HEK293T (cell line): Measurements from ENCODE around the gene MCOLN3.

Experiments used
- FOXK2 ChIP-seq: fragments of 450-650 bp; IDR thresholded peaks from 2 replicates; pipeline ENCODE4 v1.6.1; 2016; ENCODE audit warnings: mild to moderate bottlenecking
- HDGF ChIP-seq: fragments of 450-650 bp; IDR thresholded peaks from 2 replicates; pipeline ENCODE4 v1.6.1; 2017; ENCODE audit warnings: antibody characterized with exemption, borderline replicate concordance

DNA sequence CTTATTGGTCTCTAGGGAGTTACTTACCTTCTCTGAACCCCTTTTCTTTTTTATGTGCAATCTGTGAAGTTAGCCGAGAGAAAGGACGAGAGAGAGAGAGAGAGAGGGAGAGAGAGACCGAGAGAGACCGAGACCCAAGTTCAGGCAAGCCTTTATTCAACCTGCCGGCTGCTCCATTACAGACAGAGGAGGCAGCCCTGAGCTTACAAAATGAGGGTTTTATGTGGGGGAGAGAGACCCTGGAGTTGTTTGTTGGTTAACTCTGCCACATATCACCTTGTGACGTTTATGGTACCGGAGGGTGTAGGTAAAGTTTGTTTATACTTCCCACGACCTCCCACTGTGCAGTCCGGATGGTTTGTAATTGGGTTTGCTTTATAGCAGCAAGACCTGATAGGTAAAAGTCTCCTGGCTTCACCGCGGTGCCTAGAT, 1.5 kb upstream of the MCOLN3 start:
- TF ChIP-seq FOXK2 (no peak), HDGF (no peak)
